Coronary artery (tissue), 2 donors: ENCODE data around the gene DCXR.

Source experiments
- DNase-seq: peaks from one replicate; pipeline ENCODE4 v3.0.0-alpha.2; 2017; ENCODE audit warnings: low spot score
- H3K27ac ChIP-seq, 2 donors: fragments of 200-600 bp; sonication (generic); one replicate each; pipeline ENCODE4 v1.5.1; 2016 to 2019
- H3K4me3 ChIP-seq: fragments of 200-600 bp; sonication (generic); 2 replicates; pipeline ENCODE4 v1.5.1; 2016; ENCODE audit warnings: mild to moderate bottlenecking, moderate library complexity
- CTCF ChIP-seq: fragments of 200-600 bp; sonication (generic); IDR thresholded peaks from one replicate; pipeline ENCODE4 v1.5.1; 2019; ENCODE audit warnings: antibody characterized with exemption

The DCXR gene

GRCh38 chr17:82053556-82054263 lies 16.2 kb upstream of the DCXR start:
- TF ChIP-seq CTCF: no peak
- Histone ChIP-seq H3K27ac (no peak overlapping the region), H3K4me3 (no peak overlapping the region)
- no peak for DNase-seq

- Histone ChIP-seq H3K4me3 (peak overlapping the region; percentile 100), H3K27ac (no peak overlapping the region)
These were observed 15.6 kb upstream of the DCXR start for GRCh38 chr17:82053130-82053529.

GRCh38 chr17:82052638-82053059 lies 15.2 kb upstream of the DCXR start:
- no peak for TF ChIP-seq CTCF

More at GRCh38 chr17:82053130-82053529, 15.6 kb upstream of the DCXR start:
- no peak for TF ChIP-seq CTCF
- DNase-seq: no peak

GRCh38 chr17:82051776-82052637 lies 14.5 kb upstream of the DCXR start, which contains the start of the genes GPS1 and RFNG:
Gene GPS1, plus strand, starts transcription at chr17:82051898. Its CDS starts 34 bp downstream, at chr17:82051932.
Gene RFNG, minus strand, starts transcription at chr17:82051811. Its CDS starts 45 bp downstream, at chr17:82051766.
- DNase-seq: no peak
- H3K27ac ChIP-seq: peak within 1 kb of the TSS; percentile 16 to 89
- H3K4me3 ChIP-seq: peak within 1 kb of the TSS; percentile 100
- TF ChIP-seq CTCF: no peak

More at GRCh38 chr17:82052638-82053059, 15.2 kb upstream of the DCXR start:
- DNase-seq: no peak
- H3K4me3 ChIP-seq: peak overlapping the region; percentile 100
- H3K27ac ChIP-seq: no peak overlapping the region

GRCh38 chr17:82050761-82051641 lies 13.5 kb upstream of the DCXR start:
- no peak for DNase-seq
- no peak for TF ChIP-seq CTCF
- peak overlapping the region; percentile 16 to 89 for H3K27ac ChIP-seq
- H3K4me3 ChIP-seq: peak overlapping the region; percentile 100

GRCh38 chr17:82050152-82050760 lies 12.8 kb upstream of the DCXR start:
- DNase-seq: no peak
- TF ChIP-seq CTCF: no peak
- no peak overlapping the region for H3K27ac ChIP-seq
- H3K4me3 ChIP-seq: peak overlapping the region; percentile 100
